A673 (cell line): ENCODE data around the gene CPLX4. TPM values are rescaled to one million over a fixed set of nuclear protein-coding genes. Genes with fewer than 3 reads are reported as not detected.

Experiments used
- BruUV-seq: library from RNA; stranded (reverse); fragments of 400-500 nt; replicated peaks from 2 replicates; lab custom pipeline; 2021; lab: Mats Ljungman, UMichigan
- CTCF ChIA-PET: fragments of 300-600 bp; sonication (Branson Sonifier 250); formaldehyde crosslinking; loops from one replicate; lab custom pipeline; 2022; ENCODE audit warnings: antibody characterized with exemption; lab: Charles Lee
- POLR2A ChIA-PET: fragments of 300-600 bp; sonication (Branson Sonifier 250); formaldehyde crosslinking; loops from one replicate; lab custom pipeline; 2022; ENCODE audit warnings: antibody characterized with exemption; ENCODE audit not compliant: low non-redundant PET; lab: Charles Lee
- DNase-seq: peaks from one replicate; pipeline ENCODE4 v3.0.0-alpha.2; 2015; ENCODE audit warnings: low spot score
- H3K27ac ChIP-seq: fragments of 200-600 bp; sonication (generic); 2 replicates; pipeline ENCODE4 v1.5.1; 2016; ENCODE audit warnings: mixed run types, low read depth, mild to moderate bottlenecking, mixed read lengths, antibody characterized with exemption, low read length; ENCODE audit not compliant: poor library complexity, severe bottlenecking
- H3K27me3 ChIP-seq: fragments of 200-600 bp; sonication (generic); replicated peaks from 2 replicates; pipeline ENCODE4 v1.6.1; 2017; ENCODE audit warnings: mixed run types, low read depth, mild to moderate bottlenecking, mixed read lengths, antibody characterized with exemption, low read length; ENCODE audit not compliant: insufficient read depth, poor library complexity
- H3K36me3 ChIP-seq: fragments of 200-600 bp; sonication (generic); 2 replicates; pipeline ENCODE4 v1.6.1; 2016; ENCODE audit warnings: mixed run types, mild to moderate bottlenecking, mixed read lengths, antibody characterized with exemption, low read length; ENCODE audit not compliant: insufficient read depth, poor library complexity, severe bottlenecking
- H3K4me1 ChIP-seq: fragments of 200-600 bp; sonication (generic); 2 replicates; pipeline ENCODE4 v1.6.1; 2017; ENCODE audit warnings: mixed run types, mild to moderate bottlenecking, mixed read lengths, antibody characterized with exemption, low read length; ENCODE audit not compliant: insufficient read depth, poor library complexity, severe bottlenecking
- H3K4me3 ChIP-seq: fragments of 200-600 bp; sonication (generic); 2 replicates; pipeline ENCODE4 v1.5.1; 2016; ENCODE audit warnings: low read depth, mixed run types, mild to moderate bottlenecking, mixed read lengths, low read length; ENCODE audit not compliant: poor library complexity, severe bottlenecking
- H3K9me3 ChIP-seq: fragments of 200-600 bp; sonication (generic); 2 replicates; pipeline ENCODE4 v1.6.1; 2016; ENCODE audit warnings: mixed run types, low read depth, mild to moderate bottlenecking, mixed read lengths, antibody characterized with exemption, low read length; ENCODE audit not compliant: poor library complexity, severe bottlenecking
- CTCF ChIP-seq: fragments of 300-800, 200-600 bp; sonication (generic); conservative IDR thresholded peaks from 2 replicates; pipeline ENCODE4 v1.5.1; 2017; ENCODE audit warnings: low read depth, mild to moderate bottlenecking, antibody characterized with exemption, low read length, moderate library complexity, mixed read lengths
- EZH2 ChIP-seq: fragments of 200-600 bp; sonication (generic); IDR thresholded peaks from 2 replicates; pipeline ENCODE4 v1.6.1; 2017; ENCODE audit warnings: borderline replicate concordance, low read depth, mild to moderate bottlenecking, mixed read lengths, antibody characterized with exemption, low read length; ENCODE audit not compliant: poor library complexity, severe bottlenecking
- intact Hi-C: fragments of 100-400 bp; cut with micrococcal nuclease; formaldehyde crosslinking; loops from one replicate; pipeline ENCODE4 v1.10.0; 2022; ENCODE audit not compliant: unreplicated experiment
- total RNA-seq: library from RNA; stranded (reverse); gene quantifications from 2 replicates; pipeline ENCODE4 v1.2.3, GENCODE V29; 2021

The CPLX4 gene
- total RNA-seq, 1 experiment from 2014 or later, result not detected

GRCh38 chr18:59303656-59304195 is 14.7 kb downstream of the CPLX4 start:
- intact Hi-C loops, result no loop called here
- no TSS peak for BruUV-seq
- Histone ChIP-seq H3K27me3 (no peaks in the 10 kb centered on the region), H3K4me3 (no peak overlapping the region), H3K4me1 (no peaks in the 10 kb centered on the region), H3K9me3 (no peaks in the 10 kb centered on the region), H3K36me3 (no peaks in the 10 kb centered on the region), H3K27ac (no peak overlapping the region)
- TF ChIP-seq EZH2 (no peak), CTCF (no peak)
- ChIA-PET POLR2A (no interaction called here), CTCF (interaction anchor here (0.9 kb wide), 1 partner anchor 99 kb away, joined by 3 read pairs; no protein-coding TSS in a partner anchor)
- DNase-seq, result no peak

GRCh38 chr18:59303006-59303405 is 15.4 kb downstream of the CPLX4 start:
- no peak overlapping the region for H3K4me3 ChIP-seq
- intact Hi-C loops, result no loop called here
- no peak overlapping the region for H3K27ac ChIP-seq
- H3K27me3 ChIP-seq, result no peaks in the 10 kb centered on the region
- no peaks in the 10 kb centered on the region for H3K4me1 ChIP-seq
- no peaks in the 10 kb centered on the region for H3K36me3 ChIP-seq
- DNase-seq, result no peak
- POLR2A ChIA-PET, result no interaction called here
- CTCF ChIA-PET, result no interaction called here
- no peaks in the 10 kb centered on the region for H3K9me3 ChIP-seq
- no TSS peak for BruUV-seq
- TF ChIP-seq CTCF, result no peak
- no peak for TF ChIP-seq EZH2

GRCh38 chr18:59301929-59302328 is 16.5 kb downstream of the CPLX4 start:
- H3K9me3 ChIP-seq, result no peaks in the 10 kb centered on the region
- ChIA-PET POLR2A (no interaction called here), CTCF (no interaction called here)
- no peak overlapping the region for H3K4me3 ChIP-seq
- BruUV-seq, result no TSS peak
- no peaks in the 10 kb centered on the region for H3K36me3 ChIP-seq
- no peaks in the 10 kb centered on the region for H3K27me3 ChIP-seq
- intact Hi-C loops, result no loop called here
- no peak overlapping the region for H3K27ac ChIP-seq
- TF ChIP-seq CTCF, result no peak
- no peak for TF ChIP-seq EZH2
- DNase-seq, result no peak
- H3K4me1 ChIP-seq, result no peaks in the 10 kb centered on the region
